Measurements from ENCODE around the gene DPP6. TPM values are rescaled to one million over a fixed set of nuclear protein-coding genes. Genes with fewer than 3 reads are reported as not detected.

DPP6 gene
- total and polyA plus RNA-seq, 2 experiments from 2014 or later = 0.20 to 0.44 TPM

DNA sequence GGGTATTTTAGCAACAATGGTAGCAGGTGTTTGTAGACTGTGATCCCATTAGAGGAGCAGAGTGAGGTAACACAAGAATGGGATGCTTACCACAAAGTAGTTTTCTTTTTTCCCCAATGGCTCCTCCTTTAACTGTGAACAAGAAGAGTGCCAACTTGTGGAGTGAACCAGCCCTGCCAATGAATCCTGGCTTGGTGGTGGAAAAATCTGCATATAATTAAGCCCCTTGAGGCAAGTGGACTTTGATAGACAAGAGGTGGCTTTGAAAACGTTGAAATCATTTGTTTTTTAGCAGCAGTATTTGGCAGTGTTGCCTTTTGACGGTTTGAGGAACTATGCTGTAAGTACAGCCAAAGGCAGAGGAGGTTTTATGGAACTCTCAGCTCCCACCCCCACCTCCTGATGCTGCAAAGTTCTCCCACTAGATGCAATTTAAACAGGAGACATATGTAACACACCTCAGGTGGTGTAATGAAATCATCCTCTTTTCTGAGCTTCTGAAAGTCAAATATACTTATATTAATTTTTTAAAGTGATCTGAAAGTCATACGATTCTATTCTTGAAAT, 295.6 kb downstream of the DPP6 start:
- H3K4me2 ChIP-seq = no peak overlapping the region
- no peaks in the 10 kb centered on the region for H4K20me1 ChIP-seq (ENCODE audit: insufficient read depth, poor library complexity, severe bottlenecking)
- H3K79me2 ChIP-seq = no peaks in the 10 kb centered on the region
- H3K27ac ChIP-seq = no peak overlapping the region
- no peaks in the 10 kb centered on the region for H3K9me3 ChIP-seq (ENCODE audit: low read depth)
- WGBS (ENCODE audit: low lambda C conversion rate, missing lambda C conversion rate) = 60% methylated on average over 3 of the region's 3 CpGs
- H2AFZ ChIP-seq = no peak overlapping the region
- no peaks in the 10 kb centered on the region for H3K4me1 ChIP-seq (ENCODE audit: insufficient read depth)
- H3K27me3 ChIP-seq = no peaks in the 10 kb centered on the region
- no peak for TF ChIP-seq EZH2phosphoT487 (IDR thresholded peaks at IDR 0.05; ENCODE audit: low read depth, severe bottlenecking, unreplicated experiment)
- TF ChIP-seq, protein P1, sequence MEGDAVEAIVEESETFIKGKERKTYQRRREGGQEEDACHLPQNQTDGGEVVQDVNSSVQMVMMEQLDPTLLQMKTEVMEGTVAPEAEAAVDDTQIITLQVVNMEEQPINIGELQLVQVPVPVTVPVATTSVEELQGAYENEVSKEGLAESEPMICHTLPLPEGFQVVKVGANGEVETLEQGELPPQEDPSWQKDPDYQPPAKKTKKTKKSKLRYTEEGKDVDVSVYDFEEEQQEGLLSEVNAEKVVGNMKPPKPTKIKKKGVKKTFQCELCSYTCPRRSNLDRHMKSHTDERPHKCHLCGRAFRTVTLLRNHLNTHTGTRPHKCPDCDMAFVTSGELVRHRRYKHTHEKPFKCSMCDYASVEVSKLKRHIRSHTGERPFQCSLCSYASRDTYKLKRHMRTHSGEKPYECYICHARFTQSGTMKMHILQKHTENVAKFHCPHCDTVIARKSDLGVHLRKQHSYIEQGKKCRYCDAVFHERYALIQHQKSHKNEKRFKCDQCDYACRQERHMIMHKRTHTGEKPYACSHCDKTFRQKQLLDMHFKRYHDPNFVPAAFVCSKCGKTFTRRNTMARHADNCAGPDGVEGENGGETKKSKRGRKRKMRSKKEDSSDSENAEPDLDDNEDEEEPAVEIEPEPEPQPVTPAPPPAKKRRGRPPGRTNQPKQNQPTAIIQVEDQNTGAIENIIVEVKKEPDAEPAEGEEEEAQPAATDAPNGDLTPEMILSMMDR (IDR thresholded peaks at IDR 0.05; ENCODE audit: poor library complexity) = no peak
- no peak for TF ChIP-seq EZH2 (IDR thresholded peaks at IDR 0.05; ENCODE audit: borderline replicate concordance)
- no peaks in the 10 kb centered on the region for H3K9me2 ChIP-seq (replicated peaks; ENCODE audit: insufficient read depth)
- no peak for DNase-seq (ENCODE audit: low spot score)
- H3K36me3 ChIP-seq (replicated peaks; ENCODE audit: insufficient read depth, low read depth) = no peaks in the 10 kb centered on the region
- no peak overlapping the region for H3K4me3 ChIP-seq

DNA sequence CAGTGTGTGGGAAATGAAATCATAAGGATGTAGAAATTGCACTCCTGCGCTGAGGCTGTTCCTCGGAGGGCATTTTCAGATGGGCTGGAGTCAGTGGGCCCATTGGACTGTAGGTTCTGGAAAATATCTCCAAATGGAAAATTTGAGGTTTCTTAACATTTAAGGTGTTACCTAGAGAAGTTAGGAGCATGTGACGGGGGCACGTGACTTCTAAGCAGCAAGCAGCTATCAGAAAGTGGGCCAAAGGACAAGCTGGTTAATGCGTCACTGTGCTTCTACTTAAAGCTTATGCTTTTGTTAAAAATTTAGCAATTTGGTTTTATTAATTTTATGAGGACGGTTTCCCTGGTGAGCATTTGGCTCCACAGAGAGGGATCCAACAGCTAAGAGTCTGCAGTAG, 298.7 kb downstream of the DPP6 start:
- H3K4me3 ChIP-seq = no peak overlapping the region
- TF ChIP-seq, protein P1 (IDR thresholded peaks at IDR 0.05; ENCODE audit: poor library complexity) = no peak
- TF ChIP-seq EZH2 (IDR thresholded peaks at IDR 0.05; ENCODE audit: borderline replicate concordance) (no peak), EZH2phosphoT487 (IDR thresholded peaks at IDR 0.05; ENCODE audit: low read depth, severe bottlenecking, unreplicated experiment) (no peak)
- H2AFZ ChIP-seq = no peak overlapping the region
- no peak overlapping the region for H3K27ac ChIP-seq
- H4K20me1 ChIP-seq (ENCODE audit: insufficient read depth, poor library complexity, severe bottlenecking) = no peaks in the 10 kb centered on the region
- no peak for DNase-seq (ENCODE audit: low spot score)
- no peaks in the 10 kb centered on the region for H3K9me2 ChIP-seq (replicated peaks; ENCODE audit: insufficient read depth)
- H3K4me1 ChIP-seq (ENCODE audit: insufficient read depth) = no peaks in the 10 kb centered on the region
- 89% methylated on average over 6 of the region's 6 CpGs for WGBS (ENCODE audit: low lambda C conversion rate, missing lambda C conversion rate)
- no peaks in the 10 kb centered on the region for H3K27me3 ChIP-seq
- no peaks in the 10 kb centered on the region for H3K36me3 ChIP-seq (replicated peaks; ENCODE audit: insufficient read depth, low read depth)
- no peaks in the 10 kb centered on the region for H3K79me2 ChIP-seq
- H3K9me3 ChIP-seq (ENCODE audit: low read depth) = no peaks in the 10 kb centered on the region
- no peak overlapping the region for H3K4me2 ChIP-seq

DNA sequence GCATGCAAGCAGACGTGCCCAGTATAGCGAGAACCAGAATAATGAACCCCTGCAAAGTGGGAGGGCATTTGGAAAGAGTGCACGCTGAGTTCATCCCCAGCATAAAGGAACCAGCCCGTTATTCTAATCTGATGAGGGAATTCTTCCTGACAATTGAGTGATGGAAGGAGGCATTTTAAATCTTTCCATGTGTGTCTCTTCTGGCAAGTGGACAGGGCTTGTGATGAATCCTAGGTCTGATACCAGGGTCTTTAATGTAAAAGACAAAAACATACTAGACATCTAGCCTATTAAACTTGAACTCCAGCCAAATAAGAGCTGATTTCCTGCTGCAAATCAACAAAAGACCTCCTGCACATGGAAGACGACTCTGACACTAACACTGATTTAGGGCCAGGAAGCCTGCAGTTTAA, 301.2 kb downstream of the DPP6 start:
- Histone ChIP-seq H3K4me3 (no peak overlapping the region), H3K9me2 (replicated peaks; ENCODE audit: insufficient read depth) (no peaks in the 10 kb centered on the region), H3K4me2 (no peak overlapping the region), H3K36me3 (replicated peaks; ENCODE audit: insufficient read depth, low read depth) (no peaks in the 10 kb centered on the region), H3K79me2 (no peaks in the 10 kb centered on the region), H3K27ac (no peak overlapping the region), H3K4me1 (ENCODE audit: insufficient read depth) (no peaks in the 10 kb centered on the region), H3K27me3 (no peaks in the 10 kb centered on the region), H2AFZ (no peak overlapping the region), H4K20me1 (ENCODE audit: insufficient read depth, poor library complexity, severe bottlenecking) (no peaks in the 10 kb centered on the region), H3K9me3 (ENCODE audit: low read depth) (no peaks in the 10 kb centered on the region)
- 70% methylated on average over 5 of the region's 5 CpGs for WGBS (ENCODE audit: low lambda C conversion rate, missing lambda C conversion rate)
- DNase-seq (ENCODE audit: low spot score) = no peak
- TF ChIP-seq, protein P1 (IDR thresholded peaks at IDR 0.05; ENCODE audit: poor library complexity) = no peak
- no peak for TF ChIP-seq EZH2 (IDR thresholded peaks at IDR 0.05; ENCODE audit: borderline replicate concordance)
- no peak for TF ChIP-seq EZH2phosphoT487 (IDR thresholded peaks at IDR 0.05; ENCODE audit: low read depth, severe bottlenecking, unreplicated experiment)
